PFSK-1 (cell line): ENCODE data around the gene ADAMTS3.

Experiments
- FOXP2 ChIP-seq: optimal IDR thresholded peaks from 2 replicates; pipeline ENCODE3; 2011; ENCODE audit warnings: borderline replicate concordance, control low read depth, inconsistent platforms; ENCODE audit not compliant: insufficient read depth; ENCODE audit errors: extremely low read length, extremely low read depth
- POLR2AphosphoS5 ChIP-seq: IDR thresholded peaks from 2 replicates; pipeline ENCODE4 v1.6.1; 2012; ENCODE audit warnings: low read depth, mild to moderate bottlenecking, control low read depth, low read length, moderate library complexity
- SIN3A ChIP-seq: IDR thresholded peaks from 2 replicates; pipeline ENCODE4 v1.6.1; 2012; ENCODE audit warnings: mild to moderate bottlenecking, low read length, moderate library complexity, borderline replicate concordance; ENCODE audit not compliant: insufficient read depth
- TAF1 ChIP-seq: IDR thresholded peaks from 2 replicates; pipeline ENCODE4 v1.6.1; 2012; ENCODE audit warnings: low read length, control low read depth, borderline replicate concordance; ENCODE audit not compliant: insufficient read depth
- TF ChIP-seq, protein P1 (sequence below), 2 experiments: IDR thresholded peaks; 2 replicates each; pipeline versions ENCODE4 v1.6.1 to v1.8.0; 2011 to 2012; ENCODE audit warnings: low read depth in 2 of 2, low read length in 2 of 2, control low read depth in 1 of 2, inconsistent platforms in 1 of 2, mild to moderate bottlenecking in 1 of 2, moderate library complexity in 1 of 2; ENCODE audit not compliant: insufficient read depth in 1 of 2

Gene ADAMTS3

GRCh38 chr4:72489267-72489666 is 79.8 kb downstream of the ADAMTS3 start:
- TF ChIP-seq, protein P1, sequence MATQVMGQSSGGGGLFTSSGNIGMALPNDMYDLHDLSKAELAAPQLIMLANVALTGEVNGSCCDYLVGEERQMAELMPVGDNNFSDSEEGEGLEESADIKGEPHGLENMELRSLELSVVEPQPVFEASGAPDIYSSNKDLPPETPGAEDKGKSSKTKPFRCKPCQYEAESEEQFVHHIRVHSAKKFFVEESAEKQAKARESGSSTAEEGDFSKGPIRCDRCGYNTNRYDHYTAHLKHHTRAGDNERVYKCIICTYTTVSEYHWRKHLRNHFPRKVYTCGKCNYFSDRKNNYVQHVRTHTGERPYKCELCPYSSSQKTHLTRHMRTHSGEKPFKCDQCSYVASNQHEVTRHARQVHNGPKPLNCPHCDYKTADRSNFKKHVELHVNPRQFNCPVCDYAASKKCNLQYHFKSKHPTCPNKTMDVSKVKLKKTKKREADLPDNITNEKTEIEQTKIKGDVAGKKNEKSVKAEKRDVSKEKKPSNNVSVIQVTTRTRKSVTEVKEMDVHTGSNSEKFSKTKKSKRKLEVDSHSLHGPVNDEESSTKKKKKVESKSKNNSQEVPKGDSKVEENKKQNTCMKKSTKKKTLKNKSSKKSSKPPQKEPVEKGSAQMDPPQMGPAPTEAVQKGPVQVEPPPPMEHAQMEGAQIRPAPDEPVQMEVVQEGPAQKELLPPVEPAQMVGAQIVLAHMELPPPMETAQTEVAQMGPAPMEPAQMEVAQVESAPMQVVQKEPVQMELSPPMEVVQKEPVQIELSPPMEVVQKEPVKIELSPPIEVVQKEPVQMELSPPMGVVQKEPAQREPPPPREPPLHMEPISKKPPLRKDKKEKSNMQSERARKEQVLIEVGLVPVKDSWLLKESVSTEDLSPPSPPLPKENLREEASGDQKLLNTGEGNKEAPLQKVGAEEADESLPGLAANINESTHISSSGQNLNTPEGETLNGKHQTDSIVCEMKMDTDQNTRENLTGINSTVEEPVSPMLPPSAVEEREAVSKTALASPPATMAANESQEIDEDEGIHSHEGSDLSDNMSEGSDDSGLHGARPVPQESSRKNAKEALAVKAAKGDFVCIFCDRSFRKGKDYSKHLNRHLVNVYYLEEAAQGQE (IDR thresholded peaks at IDR 0.05; ENCODE audit: insufficient read depth in 1 of 2, low read depth in 2 of 2, low read length in 2 of 2): no peak
- TF ChIP-seq TAF1 (no peak), SIN3A (no peak), FOXP2 (no peak), POLR2AphosphoS5 (no peak)

- TF ChIP-seq FOXP2 (no peak), TAF1 (no peak), SIN3A (no peak), POLR2AphosphoS5 (no peak)
- TF ChIP-seq, protein P1 (IDR thresholded peaks at IDR 0.05; ENCODE audit: insufficient read depth in 1 of 2, low read depth in 2 of 2, low read length in 2 of 2): no peak
These were observed 82.0 kb downstream of the ADAMTS3 start for GRCh38 chr4:72486991-72487390.

DNA sequence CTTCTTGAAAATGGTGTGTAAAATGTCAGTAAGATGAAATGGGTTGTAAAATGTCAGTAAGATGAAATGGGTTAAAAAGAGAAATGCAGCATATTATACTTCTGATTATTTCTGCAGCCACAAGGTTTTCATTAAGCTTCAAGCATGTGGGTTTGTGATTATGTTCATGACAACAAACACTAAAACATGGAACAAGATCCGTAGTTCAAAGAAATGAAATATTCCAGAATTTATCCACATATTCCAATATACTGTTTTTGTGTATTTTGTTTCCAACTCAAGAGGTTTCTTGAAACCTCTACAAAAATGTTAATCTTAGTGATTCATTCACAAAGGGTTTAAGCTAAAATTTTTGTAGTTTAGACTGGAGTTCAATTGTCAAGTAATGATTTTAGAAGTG is 84.0 kb downstream of the ADAMTS3 start:
- TF ChIP-seq FOXP2 (no peak), POLR2AphosphoS5 (no peak), SIN3A (no peak), TAF1 (no peak)
- TF ChIP-seq, protein P1 (IDR thresholded peaks at IDR 0.05; ENCODE audit: insufficient read depth in 1 of 2, low read depth in 2 of 2, low read length in 2 of 2): no peak

- TF ChIP-seq POLR2AphosphoS5: no peak
- no peak for TF ChIP-seq TAF1
- no peak for TF ChIP-seq SIN3A
- no peak for TF ChIP-seq FOXP2
- TF ChIP-seq, protein P1 (IDR thresholded peaks at IDR 0.05; ENCODE audit: insufficient read depth in 1 of 2, low read depth in 2 of 2, low read length in 2 of 2): no peak
These were observed 95.6 kb downstream of the ADAMTS3 start for GRCh38 chr4:72473434-72473900.

DNA sequence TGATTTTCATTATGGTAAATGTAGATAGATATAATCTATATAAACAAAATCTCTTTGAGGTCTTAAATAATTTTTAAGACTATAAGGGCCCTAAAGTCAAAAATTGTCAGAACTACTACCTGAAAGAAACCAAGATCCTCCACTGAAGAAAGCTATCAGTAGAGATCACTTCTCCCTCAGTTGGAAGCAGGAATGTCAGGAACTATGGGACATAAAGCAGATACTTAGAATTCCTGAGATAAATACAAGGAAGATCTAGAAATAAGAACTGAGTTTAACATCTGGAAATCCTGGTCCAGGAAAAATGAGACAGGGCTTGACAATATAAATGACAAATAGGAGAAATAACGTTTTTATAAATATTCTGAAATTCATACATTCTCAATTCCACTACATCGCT is 97.2 kb downstream of the ADAMTS3 start:
- TF ChIP-seq, protein P1 (IDR thresholded peaks at IDR 0.05; ENCODE audit: insufficient read depth in 1 of 2, low read depth in 2 of 2, low read length in 2 of 2): no peak
- TF ChIP-seq FOXP2 (no peak), TAF1 (no peak), POLR2AphosphoS5 (no peak), SIN3A (no peak)
